Cerebellar nuclear complex (tissue), 1 donor: ENCODE measurements around the gene ERBB4.
A peak's percentile ranks its signal among the peaks of the same experiment; 100 is the strongest.
"Not testable (repeated sequence)": the region's sequence is repeated elsewhere in the genome, so short reads cannot be mapped to it uniquely, and the experiment has no call there.

ENCODE experiments used
- DNase-seq, 2 experiments: peaks; one replicate each; lab custom pipeline; 2025; lab: John Stamatoyannopoulos, UW

ERBB4 gene

GRCh38 chr2:212528106-212528856 lies 10.3 kb downstream of the ERBB4 start:
- no peak for DNase-seq

GRCh38 chr2:212526059-212526458 lies 12.5 kb downstream of the ERBB4 start:
- DNase-seq = no peak

- no peak for DNase-seq
Observed at GRCh38 chr2:212523756-212524155, 14.8 kb downstream of the ERBB4 start.

GRCh38 chr2:212520340-212520739 lies 18.3 kb downstream of the ERBB4 start:
- peak in 1 of 2 experiments; percentile 14 for DNase-seq

GRCh38 chr2:212517693-212518092 lies 20.9 kb downstream of the ERBB4 start:
- DNase-seq = no peak

GRCh38 chr2:212505586-212505985 lies 33.0 kb downstream of the ERBB4 start:
- no peak for DNase-seq

GRCh38 chr2:212495046-212495445 lies 43.6 kb downstream of the ERBB4 start:
- no peak for DNase-seq

- no peak for DNase-seq
Observed at GRCh38 chr2:212494418-212495020, 44.1 kb downstream of the ERBB4 start.

- DNase-seq = no peak
Observed at GRCh38 chr2:212489719-212490346, 48.8 kb downstream of the ERBB4 start.

GRCh38 chr2:212488611-212489010 lies 50.0 kb downstream of the ERBB4 start:
- no peak for DNase-seq

- DNase-seq = no peak
Observed at GRCh38 chr2:212484563-212485080, 54.0 kb downstream of the ERBB4 start.

GRCh38 chr2:212480447-212480846 lies 58.2 kb downstream of the ERBB4 start:
- DNase-seq = peak in 1 of 2 experiments; percentile 30

- DNase-seq = no peak
Observed at GRCh38 chr2:212477571-212477970, 61.0 kb downstream of the ERBB4 start.

GRCh38 chr2:212473211-212473610 lies 65.4 kb downstream of the ERBB4 start:
- no peak for DNase-seq

GRCh38 chr2:212467551-212467950 lies 71.1 kb downstream of the ERBB4 start:
- DNase-seq = not testable (repeated sequence)

- no peak for DNase-seq
Observed at GRCh38 chr2:212465456-212465855, 73.1 kb downstream of the ERBB4 start.

GRCh38 chr2:212461708-212462107 lies 76.9 kb downstream of the ERBB4 start:
- not testable (repeated sequence) for DNase-seq

- no peak for DNase-seq
Observed at GRCh38 chr2:212454149-212454548, 84.5 kb downstream of the ERBB4 start.

GRCh38 chr2:212451786-212452231 lies 86.8 kb downstream of the ERBB4 start:
- DNase-seq = no peak

GRCh38 chr2:212448698-212449097 lies 89.9 kb downstream of the ERBB4 start:
- no peak for DNase-seq

GRCh38 chr2:212441821-212442220 lies 96.8 kb downstream of the ERBB4 start:
- DNase-seq = no peak

GRCh38 chr2:212441141-212441540 lies 97.5 kb downstream of the ERBB4 start:
- DNase-seq = no peak
